Panc1 (cell line): ENCODE measurements around the gene PIWIL1. TPM values are rescaled to one million over a fixed set of nuclear protein-coding genes. Genes with fewer than 3 reads are reported as not detected.

ENCODE experiments used
- ATAC-seq: fragments of 200-7000 bp; cut with Tn5 transposase; 2 replicates; pipeline ENCODE4 v1.9.1; 2020; ENCODE audit warnings: mild to moderate bottlenecking, moderate library complexity
- BruUV-seq: library from RNA; stranded (reverse); fragments of 400-500 nt; replicated peaks from 2 replicates; lab custom pipeline; 2021; lab: Mats Ljungman, UMichigan
- CTCF ChIA-PET: fragments of 300-600 bp; sonication (Branson Sonifier 250); formaldehyde crosslinking; loops from one replicate; lab custom pipeline; 2022; ENCODE audit warnings: antibody characterized with exemption; lab: Charles Lee
- POLR2A ChIA-PET: fragments of 300-600 bp; sonication (Branson Sonifier 250); formaldehyde crosslinking; loops from one replicate; lab custom pipeline; 2022; ENCODE audit warnings: antibody characterized with exemption; lab: Charles Lee
- DNase-seq: peaks from one replicate; pipeline ENCODE4 v3.0.0-alpha.2; 2010; ENCODE audit warnings: low read depth, low spot score
- H3K27ac ChIP-seq: 2 replicates; pipeline ENCODE4 v1.5.1; 2011; ENCODE audit warnings: mild to moderate bottlenecking, low read length, inconsistent platforms
- H3K27me3 ChIP-seq: fragments of 200-500 bp; sonication (Bioruptor generic); 2 replicates; pipeline ENCODE4 v1.6.0; 2014; ENCODE audit warnings: low read length, inconsistent platforms; ENCODE audit not compliant: control insufficient read depth, insufficient read depth
- H3K36me3 ChIP-seq: fragments of 200-500 bp; sonication (Bioruptor generic); 2 replicates; pipeline ENCODE4 v1.5.1; 2014; ENCODE audit warnings: inconsistent platforms, mild to moderate bottlenecking, low read length, moderate library complexity; ENCODE audit not compliant: control insufficient read depth, insufficient read depth
- H3K4me1 ChIP-seq: 2 replicates; pipeline ENCODE4 v1.5.1; 2011; ENCODE audit warnings: inconsistent platforms, mild to moderate bottlenecking, low read length, moderate library complexity; ENCODE audit not compliant: control insufficient read depth, insufficient read depth
- H3K4me3 ChIP-seq, 2 experiments: 2 replicates each; pipeline ENCODE4 v1.5.1; 2011 to 2012; ENCODE audit warnings: low read depth in 2 of 2, low read length in 2 of 2, mild to moderate bottlenecking in 2 of 2, inconsistent platforms in 1 of 2, moderate library complexity in 1 of 2
- H3K9me3 ChIP-seq: fragments of 200-500 bp; sonication (Bioruptor generic); 2 replicates; pipeline ENCODE4 v1.5.1; 2014; ENCODE audit warnings: low read depth, mild to moderate bottlenecking, inconsistent platforms, low read length, moderate library complexity; ENCODE audit not compliant: control insufficient read depth, insufficient read depth
- POLR2AphosphoS5 ChIP-seq: IDR thresholded peaks from 2 replicates; pipeline ENCODE4 v1.6.1; 2012; ENCODE audit warnings: mild to moderate bottlenecking, low read depth, low read length, moderate library complexity
- SIN3A ChIP-seq: IDR thresholded peaks from 2 replicates; pipeline ENCODE4 v1.6.1; 2012; ENCODE audit warnings: low read depth, mild to moderate bottlenecking, low read length, moderate library complexity, borderline replicate concordance; ENCODE audit not compliant: insufficient read depth
- TCF7L2 ChIP-seq: IDR thresholded peaks from 2 replicates; pipeline ENCODE4 v1.6.1; 2011; ENCODE audit warnings: mild to moderate bottlenecking, low read depth, low read length, inconsistent platforms
- in situ Hi-C: cut with HindIII; loops from 2 replicates; pipeline ENCODE4 v1.10.0; 2016; ENCODE audit warnings: low sequenced_read_pairs, low pct_unique_long_range_greater_than_20kb
- intact Hi-C: fragments of 100-400 bp; cut with micrococcal nuclease; formaldehyde crosslinking; loops from one replicate; pipeline ENCODE4 v1.10.0; 2022; ENCODE audit not compliant: unreplicated experiment
- total RNA-seq: library from RNA; stranded (reverse); gene quantifications from one replicate; pipeline ENCODE4 v1.2.1, GENCODE V29; 2021; ENCODE audit not compliant: unreplicated experiment
- TF ChIP-seq, protein P1 (sequence below): fragments of 450-650 bp; IDR thresholded peaks from 2 replicates; pipeline ENCODE4 v1.5.1; 2017; ENCODE audit warnings: mild to moderate bottlenecking
- TF ChIP-seq, protein P2 (sequence below), 2 experiments: IDR thresholded peaks; 2 replicates each; pipeline ENCODE4 v1.6.1; 2011 to 2012; ENCODE audit warnings: low read depth in 2 of 2, control low read depth in 1 of 2, low read length in 1 of 2, mild to moderate bottlenecking in 1 of 2, moderate library complexity in 1 of 2; ENCODE audit not compliant: insufficient read depth in 1 of 2

PIWIL1 gene
- total RNA-seq, 1 experiment from 2014 or later = not detected

DNA sequence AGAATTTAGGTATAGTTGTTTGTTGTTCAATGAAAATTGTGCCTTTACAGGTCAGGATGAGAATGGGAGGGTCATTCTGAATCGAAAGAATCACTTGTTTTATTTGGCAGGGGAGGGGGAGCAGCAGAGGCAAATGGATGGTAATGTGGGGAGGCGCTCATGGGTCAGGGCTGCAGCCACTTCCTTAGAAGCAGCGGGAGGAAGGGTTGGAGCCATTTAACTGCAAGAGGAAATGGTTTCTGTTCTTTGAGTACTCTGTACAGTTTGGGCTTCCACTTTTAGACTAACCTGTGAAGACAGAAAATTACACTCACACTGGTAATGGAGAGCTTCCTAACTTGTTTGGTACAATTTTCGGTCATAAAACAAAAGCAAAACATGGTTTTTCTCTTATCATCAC lies 57.2 kb downstream of the PIWIL1 start:
- H3K27me3 ChIP-seq = no peaks in the 10 kb centered on the region; the same call in none of the 2 replicates
- ChIA-PET POLR2A (no interaction called here), CTCF (no interaction called here)
- no peak overlapping the region for H3K27ac ChIP-seq
- ATAC-seq = no peak
- TF ChIP-seq, protein P1, sequence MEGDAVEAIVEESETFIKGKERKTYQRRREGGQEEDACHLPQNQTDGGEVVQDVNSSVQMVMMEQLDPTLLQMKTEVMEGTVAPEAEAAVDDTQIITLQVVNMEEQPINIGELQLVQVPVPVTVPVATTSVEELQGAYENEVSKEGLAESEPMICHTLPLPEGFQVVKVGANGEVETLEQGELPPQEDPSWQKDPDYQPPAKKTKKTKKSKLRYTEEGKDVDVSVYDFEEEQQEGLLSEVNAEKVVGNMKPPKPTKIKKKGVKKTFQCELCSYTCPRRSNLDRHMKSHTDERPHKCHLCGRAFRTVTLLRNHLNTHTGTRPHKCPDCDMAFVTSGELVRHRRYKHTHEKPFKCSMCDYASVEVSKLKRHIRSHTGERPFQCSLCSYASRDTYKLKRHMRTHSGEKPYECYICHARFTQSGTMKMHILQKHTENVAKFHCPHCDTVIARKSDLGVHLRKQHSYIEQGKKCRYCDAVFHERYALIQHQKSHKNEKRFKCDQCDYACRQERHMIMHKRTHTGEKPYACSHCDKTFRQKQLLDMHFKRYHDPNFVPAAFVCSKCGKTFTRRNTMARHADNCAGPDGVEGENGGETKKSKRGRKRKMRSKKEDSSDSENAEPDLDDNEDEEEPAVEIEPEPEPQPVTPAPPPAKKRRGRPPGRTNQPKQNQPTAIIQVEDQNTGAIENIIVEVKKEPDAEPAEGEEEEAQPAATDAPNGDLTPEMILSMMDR = no peak
- TF ChIP-seq SIN3A = no peak
- no peak for TF ChIP-seq POLR2AphosphoS5
- TF ChIP-seq, protein P2, sequence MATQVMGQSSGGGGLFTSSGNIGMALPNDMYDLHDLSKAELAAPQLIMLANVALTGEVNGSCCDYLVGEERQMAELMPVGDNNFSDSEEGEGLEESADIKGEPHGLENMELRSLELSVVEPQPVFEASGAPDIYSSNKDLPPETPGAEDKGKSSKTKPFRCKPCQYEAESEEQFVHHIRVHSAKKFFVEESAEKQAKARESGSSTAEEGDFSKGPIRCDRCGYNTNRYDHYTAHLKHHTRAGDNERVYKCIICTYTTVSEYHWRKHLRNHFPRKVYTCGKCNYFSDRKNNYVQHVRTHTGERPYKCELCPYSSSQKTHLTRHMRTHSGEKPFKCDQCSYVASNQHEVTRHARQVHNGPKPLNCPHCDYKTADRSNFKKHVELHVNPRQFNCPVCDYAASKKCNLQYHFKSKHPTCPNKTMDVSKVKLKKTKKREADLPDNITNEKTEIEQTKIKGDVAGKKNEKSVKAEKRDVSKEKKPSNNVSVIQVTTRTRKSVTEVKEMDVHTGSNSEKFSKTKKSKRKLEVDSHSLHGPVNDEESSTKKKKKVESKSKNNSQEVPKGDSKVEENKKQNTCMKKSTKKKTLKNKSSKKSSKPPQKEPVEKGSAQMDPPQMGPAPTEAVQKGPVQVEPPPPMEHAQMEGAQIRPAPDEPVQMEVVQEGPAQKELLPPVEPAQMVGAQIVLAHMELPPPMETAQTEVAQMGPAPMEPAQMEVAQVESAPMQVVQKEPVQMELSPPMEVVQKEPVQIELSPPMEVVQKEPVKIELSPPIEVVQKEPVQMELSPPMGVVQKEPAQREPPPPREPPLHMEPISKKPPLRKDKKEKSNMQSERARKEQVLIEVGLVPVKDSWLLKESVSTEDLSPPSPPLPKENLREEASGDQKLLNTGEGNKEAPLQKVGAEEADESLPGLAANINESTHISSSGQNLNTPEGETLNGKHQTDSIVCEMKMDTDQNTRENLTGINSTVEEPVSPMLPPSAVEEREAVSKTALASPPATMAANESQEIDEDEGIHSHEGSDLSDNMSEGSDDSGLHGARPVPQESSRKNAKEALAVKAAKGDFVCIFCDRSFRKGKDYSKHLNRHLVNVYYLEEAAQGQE (IDR thresholded peaks at IDR 0.05; ENCODE audit: insufficient read depth in 1 of 2, low read depth in 2 of 2, low read length in 1 of 2) = no peak
- no peak for TF ChIP-seq TCF7L2
- H3K4me3 ChIP-seq = no peak overlapping the region
- H3K9me3 ChIP-seq = no peaks in the 10 kb centered on the region
- no peaks in the 10 kb centered on the region for H3K4me1 ChIP-seq
- no peak for DNase-seq
- no peaks in the 10 kb centered on the region for H3K36me3 ChIP-seq
- in situ Hi-C loops (loop anchor here (10.0 kb wide), 1 partner anchor 350 kb away; no protein-coding TSS in a partner anchor), intact Hi-C loops (no loop called here)
- BruUV-seq = no TSS peak

DNA sequence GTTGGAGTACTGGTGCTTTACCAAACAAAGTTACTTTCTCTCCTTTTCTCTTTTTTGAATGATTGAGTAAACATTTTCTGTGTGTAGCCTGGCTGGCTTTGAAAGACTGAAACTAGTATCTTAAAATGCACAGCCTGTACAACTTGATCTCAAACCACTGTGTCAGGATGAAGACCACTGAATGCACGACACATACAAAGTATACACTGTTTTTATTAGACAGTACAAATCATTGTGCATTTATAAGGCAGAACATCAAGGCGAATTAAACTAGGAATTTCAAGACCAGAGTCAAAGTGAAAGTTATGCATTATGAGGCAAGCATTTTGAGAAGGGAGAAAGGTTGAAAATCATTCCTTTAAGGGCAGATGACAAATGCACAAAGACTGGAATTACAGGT lies 59.0 kb downstream of the PIWIL1 start:
- Histone ChIP-seq H3K9me3 (no peaks in the 10 kb centered on the region), H3K36me3 (no peaks in the 10 kb centered on the region), H3K27ac (no peak overlapping the region), H3K27me3 (no peaks in the 10 kb centered on the region; the same call in none of the 2 replicates), H3K4me3 (no peak overlapping the region), H3K4me1 (no peaks in the 10 kb centered on the region)
- in situ Hi-C loops = loop anchor here (10.0 kb wide), 1 partner anchor 348 kb away; no protein-coding TSS in a partner anchor
- TF ChIP-seq, protein P1 = no peak
- TF ChIP-seq TCF7L2 = no peak
- TF ChIP-seq, protein P2 (IDR thresholded peaks at IDR 0.05; ENCODE audit: insufficient read depth in 1 of 2, low read depth in 2 of 2, low read length in 1 of 2) = no peak
- no peak for TF ChIP-seq POLR2AphosphoS5
- TF ChIP-seq SIN3A = no peak
- intact Hi-C loops = no loop called here
- POLR2A ChIA-PET = interaction anchor here (0.6 kb wide), 1 partner anchor 1285 kb away, joined by 13 read pairs; no protein-coding TSS in a partner anchor
- CTCF ChIA-PET = no interaction called here
- ATAC-seq = no peak
- no peak for DNase-seq
- no TSS peak for BruUV-seq
